AG09309 (cell line): ENCODE measurements around the gene GGNBP2.
A peak's percentile ranks its signal among the peaks of the same experiment; 100 is the strongest.

Experiments used
- DNase-seq: peaks from one replicate; pipeline ENCODE4 v3.0.0-alpha.2; 2010; ENCODE audit warnings: low read depth
- H3K4me3 ChIP-seq: 2 replicates; pipeline ENCODE4 v1.5.1; 2011; ENCODE audit warnings: mild to moderate bottlenecking, low read depth, low read length, moderate library complexity; ENCODE audit not compliant: control insufficient read depth
- CTCF ChIP-seq: IDR thresholded peaks from 2 replicates; pipeline ENCODE4 v1.5.1; 2011; ENCODE audit warnings: mild to moderate bottlenecking, low read depth, low read length, inconsistent platforms; ENCODE audit not compliant: insufficient read depth, control insufficient read depth; ENCODE audit errors: missing control alignments

The GGNBP2 gene

DNA sequence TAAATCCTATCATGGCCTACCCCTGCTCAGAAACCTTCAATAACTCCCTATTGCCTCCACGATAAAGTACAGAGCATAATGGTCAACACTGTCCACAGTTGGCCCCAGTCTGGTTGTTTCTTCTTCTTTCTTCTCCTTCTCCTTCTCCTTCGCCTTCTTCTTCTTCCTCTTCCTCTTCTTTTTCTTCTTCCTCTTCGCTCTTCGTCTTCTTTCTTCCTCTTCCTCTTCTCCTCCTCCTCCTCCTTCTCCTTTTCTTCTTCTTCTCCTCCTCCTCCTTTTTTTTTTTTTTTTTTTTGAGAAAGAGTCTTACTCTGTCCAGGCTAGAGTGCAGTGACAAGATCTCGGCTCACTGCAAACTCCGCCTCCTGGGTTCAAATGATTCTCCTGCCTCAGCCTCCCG, 80.5 kb downstream of the GGNBP2 start:
- DNase-seq, result no peak
- H3K4me3 ChIP-seq, result no peak overlapping the region
- TF ChIP-seq CTCF, result no peak

- no peak for TF ChIP-seq CTCF
- no peak overlapping the region for H3K4me3 ChIP-seq
- DNase-seq, result no peak
Measured at GRCh38 chr17:36627101-36627500, 82.4 kb downstream of the GGNBP2 start.

DNA sequence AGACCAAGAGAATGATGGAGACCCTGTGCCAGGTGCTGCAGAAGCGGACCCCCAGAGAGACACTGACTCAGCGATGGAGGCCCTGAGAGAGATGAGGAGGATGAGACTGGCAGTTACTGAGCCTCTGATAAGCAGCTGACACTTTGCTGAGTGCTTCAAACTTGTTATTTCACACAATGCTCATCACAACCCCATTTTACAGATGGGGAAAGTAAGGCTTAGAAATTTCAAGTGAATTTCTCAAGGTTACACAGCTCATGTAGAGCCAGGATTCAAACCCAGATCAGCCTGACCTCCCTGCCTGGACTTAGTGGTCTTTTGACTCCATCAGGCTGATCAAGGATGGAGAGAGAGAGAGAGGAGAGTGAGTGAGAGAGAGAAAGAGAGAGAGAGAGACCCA, 83.9 kb downstream of the GGNBP2 start:
- no peak for TF ChIP-seq CTCF
- no peak for DNase-seq
- H3K4me3 ChIP-seq, result no peak overlapping the region

DNA sequence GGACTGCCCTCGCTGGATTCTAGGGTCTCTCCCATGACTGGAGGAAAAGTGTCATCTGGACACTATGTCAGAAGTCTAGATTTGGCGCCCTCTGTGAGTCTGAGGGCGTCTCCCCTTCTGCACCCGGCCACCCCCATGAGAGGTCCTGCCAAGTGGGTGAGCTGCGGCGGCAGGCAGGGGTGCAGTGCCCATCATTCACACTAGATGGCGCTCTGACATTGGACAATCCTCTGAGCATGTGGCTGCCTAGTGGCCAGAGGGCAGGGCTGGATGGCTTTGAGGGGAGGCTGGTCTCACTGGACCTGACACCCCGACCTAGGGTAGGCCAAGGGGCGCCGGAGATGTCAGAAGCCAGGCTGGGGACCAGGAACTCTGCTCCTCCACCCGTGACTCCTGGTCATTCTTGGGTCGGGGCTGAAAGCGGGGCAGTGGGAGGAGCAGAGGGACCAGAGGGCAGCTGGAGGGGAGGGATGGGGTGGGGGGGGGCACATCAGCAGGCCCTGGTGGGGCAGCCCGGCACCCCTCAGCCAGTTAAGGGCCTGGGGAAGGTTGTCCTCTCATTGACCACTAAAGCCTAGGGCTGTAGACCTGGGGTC, 84.6 kb downstream of the GGNBP2 start:
- peak; percentile 98 for TF ChIP-seq CTCF
- H3K4me3 ChIP-seq, result no peak overlapping the region
- peak; percentile 11 for DNase-seq

DNA sequence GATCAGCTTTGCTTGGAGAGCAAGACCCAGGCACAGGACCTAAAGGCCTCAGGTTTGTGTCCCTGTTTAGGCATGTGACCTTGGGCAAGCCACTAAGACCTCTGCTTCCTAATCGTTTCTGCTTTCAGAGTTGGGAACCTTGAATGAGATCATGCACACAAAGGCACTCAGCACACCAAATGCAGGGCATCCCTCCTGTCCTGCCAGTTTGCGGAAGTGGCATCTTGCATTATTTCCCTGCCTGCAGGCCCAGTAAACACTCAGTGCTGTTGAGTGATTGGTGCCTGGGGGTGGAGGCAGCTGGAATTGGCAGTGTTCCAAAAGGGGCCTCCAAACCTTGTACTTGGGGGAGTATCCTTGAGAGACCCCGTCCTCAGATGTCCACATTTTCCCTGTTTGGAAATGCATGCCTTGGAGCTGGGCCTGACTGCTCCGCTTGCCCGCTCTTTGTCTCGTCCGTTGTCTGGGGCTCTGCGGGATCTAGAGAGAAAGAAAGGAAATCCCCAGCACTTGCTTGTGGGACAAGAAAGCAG, 85.3 kb downstream of the GGNBP2 start:
- no peak for DNase-seq
- TF ChIP-seq CTCF, result no peak
- H3K4me3 ChIP-seq, result no peak overlapping the region

DNA sequence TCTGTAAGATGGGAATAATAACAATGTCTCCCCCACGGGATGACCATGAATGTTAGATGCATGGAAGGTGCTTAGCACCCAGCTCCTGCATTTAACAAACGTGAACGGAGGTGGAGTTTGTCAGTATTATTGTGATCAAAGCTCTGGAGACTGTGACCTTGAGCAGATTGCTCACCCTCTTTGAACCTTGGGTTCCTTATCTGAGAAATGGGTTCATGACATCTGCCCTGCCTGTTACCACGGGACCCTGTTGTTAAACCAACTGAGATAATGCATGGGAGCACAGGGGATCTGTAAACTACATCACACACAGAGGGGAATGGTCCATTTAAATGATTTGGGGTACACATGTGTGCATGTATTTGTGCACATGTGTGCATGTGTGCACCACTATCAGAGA, 86.3 kb downstream of the GGNBP2 start:
- TF ChIP-seq CTCF, result no peak
- H3K4me3 ChIP-seq, result no peak overlapping the region
- DNase-seq, result no peak
